HL-60 (cell line): ENCODE data around the gene BAHCC1.

ENCODE experiments used
- DNase-seq, 2 experiments: peaks; one replicate each; pipeline ENCODE4 v3.0.0-alpha.2; 2010 to 2020; ENCODE audit warnings: low read depth in 1 of 2, low spot score in 1 of 2
- H3K27ac ChIP-seq: fragments of 250-450 bp; sonication (Bioruptor Pico); replicated peaks from 2 replicates; pipeline ENCODE4 v1.5.1; 2020; ENCODE audit warnings: mild to moderate bottlenecking, moderate library complexity
- H3K27me3 ChIP-seq: fragments of 250-450 bp; sonication (Bioruptor Pico); 2 replicates; pipeline ENCODE4 v1.5.1; 2021; ENCODE audit warnings: mild to moderate bottlenecking, moderate library complexity; ENCODE audit not compliant: insufficient read depth, poor library complexity, severe bottlenecking
- H3K4me3 ChIP-seq: replicated peaks from 2 replicates; pipeline ENCODE4 v1.5.1; 2011; ENCODE audit warnings: mild to moderate bottlenecking, control low read depth, low read length; ENCODE audit not compliant: insufficient read depth
- GABPA ChIP-seq: IDR thresholded peaks from 2 replicates; pipeline ENCODE4 v1.6.1; 2012; ENCODE audit warnings: low read depth
- POLR2AphosphoS5 ChIP-seq: IDR thresholded peaks from 2 replicates; pipeline ENCODE4 v1.6.1; 2012; ENCODE audit warnings: low read depth
- SPI1 ChIP-seq: IDR thresholded peaks from 2 replicates; pipeline ENCODE4 v1.6.1; 2012; ENCODE audit warnings: low read depth, mild to moderate bottlenecking, borderline replicate concordance
- TF ChIP-seq, protein P1 (sequence below): IDR thresholded peaks from 2 replicates; pipeline ENCODE4 v1.6.1; 2012; ENCODE audit warnings: low read depth; ENCODE audit not compliant: insufficient replicate concordance
- TF ChIP-seq, protein P2 (sequence below): IDR thresholded peaks from one replicate; pipeline ENCODE4 v1.5.1; 2011; ENCODE audit warnings: low read length, control low read depth, inconsistent platforms; ENCODE audit not compliant: insufficient read depth

BAHCC1 gene

DNA sequence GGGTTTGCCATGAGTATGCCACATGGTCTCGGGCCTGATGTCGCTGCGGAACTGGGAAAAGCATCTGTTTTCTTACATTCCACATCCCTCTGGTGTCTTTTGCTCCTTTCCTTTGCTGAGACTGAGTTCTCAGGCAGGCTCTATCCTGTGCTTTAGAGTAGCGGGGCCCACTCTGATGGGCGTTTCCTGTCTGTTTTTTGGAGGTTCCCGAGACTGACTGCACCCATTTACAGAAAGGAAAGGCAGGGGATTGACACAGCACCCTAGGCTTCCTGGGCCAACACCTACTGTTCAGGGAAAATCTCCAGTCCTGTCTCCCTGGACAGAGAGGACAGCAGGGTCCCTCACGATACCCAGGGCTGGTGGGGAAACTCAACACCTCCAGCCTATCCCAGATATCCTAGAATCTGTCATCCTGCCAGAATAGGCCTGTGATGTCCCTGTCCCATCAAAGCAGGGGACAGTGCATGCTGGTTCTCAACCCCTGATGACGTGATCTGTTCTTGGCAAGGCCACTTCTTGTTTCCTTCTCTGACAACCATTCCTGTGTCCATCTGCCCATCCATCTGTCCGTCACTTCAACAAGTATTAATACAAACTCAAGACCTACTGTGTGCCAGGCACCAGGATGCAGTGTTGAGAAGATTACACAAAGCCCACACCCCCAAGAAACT, 75.2 kb downstream of the BAHCC1 start:
- no peaks in the 10 kb centered on the region for H3K27me3 ChIP-seq
- TF ChIP-seq GABPA (no peak), SPI1 (no peak), POLR2AphosphoS5 (no peak)
- TF ChIP-seq, protein P1, sequence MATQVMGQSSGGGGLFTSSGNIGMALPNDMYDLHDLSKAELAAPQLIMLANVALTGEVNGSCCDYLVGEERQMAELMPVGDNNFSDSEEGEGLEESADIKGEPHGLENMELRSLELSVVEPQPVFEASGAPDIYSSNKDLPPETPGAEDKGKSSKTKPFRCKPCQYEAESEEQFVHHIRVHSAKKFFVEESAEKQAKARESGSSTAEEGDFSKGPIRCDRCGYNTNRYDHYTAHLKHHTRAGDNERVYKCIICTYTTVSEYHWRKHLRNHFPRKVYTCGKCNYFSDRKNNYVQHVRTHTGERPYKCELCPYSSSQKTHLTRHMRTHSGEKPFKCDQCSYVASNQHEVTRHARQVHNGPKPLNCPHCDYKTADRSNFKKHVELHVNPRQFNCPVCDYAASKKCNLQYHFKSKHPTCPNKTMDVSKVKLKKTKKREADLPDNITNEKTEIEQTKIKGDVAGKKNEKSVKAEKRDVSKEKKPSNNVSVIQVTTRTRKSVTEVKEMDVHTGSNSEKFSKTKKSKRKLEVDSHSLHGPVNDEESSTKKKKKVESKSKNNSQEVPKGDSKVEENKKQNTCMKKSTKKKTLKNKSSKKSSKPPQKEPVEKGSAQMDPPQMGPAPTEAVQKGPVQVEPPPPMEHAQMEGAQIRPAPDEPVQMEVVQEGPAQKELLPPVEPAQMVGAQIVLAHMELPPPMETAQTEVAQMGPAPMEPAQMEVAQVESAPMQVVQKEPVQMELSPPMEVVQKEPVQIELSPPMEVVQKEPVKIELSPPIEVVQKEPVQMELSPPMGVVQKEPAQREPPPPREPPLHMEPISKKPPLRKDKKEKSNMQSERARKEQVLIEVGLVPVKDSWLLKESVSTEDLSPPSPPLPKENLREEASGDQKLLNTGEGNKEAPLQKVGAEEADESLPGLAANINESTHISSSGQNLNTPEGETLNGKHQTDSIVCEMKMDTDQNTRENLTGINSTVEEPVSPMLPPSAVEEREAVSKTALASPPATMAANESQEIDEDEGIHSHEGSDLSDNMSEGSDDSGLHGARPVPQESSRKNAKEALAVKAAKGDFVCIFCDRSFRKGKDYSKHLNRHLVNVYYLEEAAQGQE, result no peak
- TF ChIP-seq, protein P2, sequence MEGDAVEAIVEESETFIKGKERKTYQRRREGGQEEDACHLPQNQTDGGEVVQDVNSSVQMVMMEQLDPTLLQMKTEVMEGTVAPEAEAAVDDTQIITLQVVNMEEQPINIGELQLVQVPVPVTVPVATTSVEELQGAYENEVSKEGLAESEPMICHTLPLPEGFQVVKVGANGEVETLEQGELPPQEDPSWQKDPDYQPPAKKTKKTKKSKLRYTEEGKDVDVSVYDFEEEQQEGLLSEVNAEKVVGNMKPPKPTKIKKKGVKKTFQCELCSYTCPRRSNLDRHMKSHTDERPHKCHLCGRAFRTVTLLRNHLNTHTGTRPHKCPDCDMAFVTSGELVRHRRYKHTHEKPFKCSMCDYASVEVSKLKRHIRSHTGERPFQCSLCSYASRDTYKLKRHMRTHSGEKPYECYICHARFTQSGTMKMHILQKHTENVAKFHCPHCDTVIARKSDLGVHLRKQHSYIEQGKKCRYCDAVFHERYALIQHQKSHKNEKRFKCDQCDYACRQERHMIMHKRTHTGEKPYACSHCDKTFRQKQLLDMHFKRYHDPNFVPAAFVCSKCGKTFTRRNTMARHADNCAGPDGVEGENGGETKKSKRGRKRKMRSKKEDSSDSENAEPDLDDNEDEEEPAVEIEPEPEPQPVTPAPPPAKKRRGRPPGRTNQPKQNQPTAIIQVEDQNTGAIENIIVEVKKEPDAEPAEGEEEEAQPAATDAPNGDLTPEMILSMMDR, result no peak
- no peak overlapping the region for H3K27ac ChIP-seq
- no peak for DNase-seq
- no peak overlapping the region for H3K4me3 ChIP-seq

DNA sequence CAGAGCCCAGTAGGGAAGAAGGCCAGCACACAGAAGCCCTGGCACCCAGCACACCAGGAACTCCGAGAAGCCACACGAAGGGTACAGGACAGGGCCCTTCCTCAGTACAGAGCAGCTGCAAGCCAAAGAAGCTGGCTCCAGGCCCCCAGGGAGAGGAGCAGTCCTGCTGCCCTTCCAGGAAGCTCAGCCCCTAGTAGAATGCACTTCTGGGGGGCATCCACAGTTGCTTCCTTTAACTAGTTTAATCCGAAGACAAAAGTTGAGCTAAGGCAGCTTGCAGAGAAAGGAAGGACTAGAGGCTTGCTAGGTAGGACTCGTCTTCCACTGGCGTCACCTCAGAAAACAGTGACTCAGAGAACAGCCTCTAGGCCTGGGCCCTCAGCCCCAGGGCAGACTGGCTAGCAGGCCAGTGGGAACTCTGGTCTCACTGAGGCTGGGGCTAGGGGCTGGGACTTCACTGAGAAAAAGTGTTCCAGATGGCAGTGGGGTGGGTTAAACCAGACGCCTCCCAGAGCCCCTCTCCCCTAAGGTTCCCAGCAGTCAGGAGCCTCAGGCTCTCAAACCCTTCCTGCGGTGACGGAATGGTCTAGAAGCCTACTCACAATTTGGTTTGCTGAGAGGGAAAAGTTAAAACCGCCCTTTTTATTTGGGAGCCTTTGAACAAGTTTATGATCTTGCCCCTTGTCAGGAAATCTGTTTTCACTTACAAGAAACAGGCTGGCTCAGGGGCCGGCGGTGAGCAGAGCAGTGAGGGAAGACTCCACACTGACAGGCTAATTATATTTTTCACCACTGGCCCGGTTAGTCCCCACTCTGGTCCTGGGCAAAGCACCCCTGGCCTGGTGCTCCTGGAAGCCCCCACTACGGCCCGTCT, 75.9 kb downstream of the BAHCC1 start:
- Histone ChIP-seq H3K27ac (no peak overlapping the region), H3K27me3 (no peaks in the 10 kb centered on the region), H3K4me3 (no peak overlapping the region)
- DNase-seq, result no peak
- no peak for TF ChIP-seq POLR2AphosphoS5
- TF ChIP-seq SPI1, result no peak
- TF ChIP-seq, protein P1, result no peak
- TF ChIP-seq, protein P2, result no peak
- TF ChIP-seq GABPA, result no peak

DNA sequence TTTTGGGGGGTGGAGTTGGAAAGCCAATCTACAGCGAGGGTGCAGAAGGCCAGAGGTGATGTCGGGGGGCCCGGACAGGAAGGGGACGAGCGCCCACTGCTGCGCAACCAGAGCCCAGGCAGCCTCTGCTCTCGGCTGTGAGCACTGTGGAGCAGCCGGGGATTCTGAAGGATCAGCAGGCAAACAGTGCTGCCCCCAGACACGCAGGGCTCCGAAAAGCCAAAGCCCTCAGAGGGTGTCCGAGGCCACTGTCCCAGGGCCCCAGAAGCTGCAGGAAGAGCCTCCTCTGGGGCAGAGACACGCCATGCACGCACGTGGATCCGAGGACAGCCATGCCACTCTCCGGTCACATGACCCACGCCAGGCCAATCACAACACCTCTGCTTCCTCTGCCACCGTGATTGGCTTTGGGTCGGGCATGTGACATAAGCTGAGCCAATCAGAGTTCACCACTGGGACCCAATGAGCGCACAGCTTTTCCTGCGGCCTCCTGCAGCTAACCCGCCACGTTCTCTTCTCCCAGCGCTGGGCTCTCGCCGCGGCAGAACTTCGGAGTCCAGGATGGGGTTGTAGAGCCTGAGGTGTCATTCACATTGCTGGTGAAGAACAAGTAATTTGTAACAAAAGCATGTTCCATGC, 76.7 kb downstream of the BAHCC1 start:
- no peak for DNase-seq
- Histone ChIP-seq H3K4me3 (no peak overlapping the region), H3K27ac (no peak overlapping the region), H3K27me3 (no peaks in the 10 kb centered on the region)
- TF ChIP-seq SPI1 (no peak), POLR2AphosphoS5 (no peak), GABPA (no peak)
- TF ChIP-seq, protein P2, result no peak
- TF ChIP-seq, protein P1, result no peak
